ENCODE results near the gene SHH.

Gene SHH

GRCh38 chr7:155811895-155812761, at the start of gene SHH:
SHH (minus strand) TSS chr7:155812463; CDS start chr7:155812122, 341 bp downstream.
- no peak for DNase-seq (ENCODE audit: low spot score)
- no peak for FAIRE-seq

GRCh38 chr7:155861480-155861868, 49.2 kb upstream of the SHH start:
- FAIRE-seq = no peak
- DNase-seq (ENCODE audit: low spot score) = no peak

GRCh38 chr7:155860840-155861479, 48.7 kb upstream of the SHH start:
- FAIRE-seq = no peak
- peak; percentile 7 for DNase-seq (ENCODE audit: low spot score)

- FAIRE-seq (no peak), DNase-seq (ENCODE audit: low spot score) (no peak)
These were observed 48.2 kb upstream of the SHH start for GRCh38 chr7:155860461-155860839.

- DNase-seq (ENCODE audit: low spot score) (no peak), FAIRE-seq (no peak)
These were observed 46.3 kb upstream of the SHH start for GRCh38 chr7:155858521-155859061.

- FAIRE-seq = no peak
These were observed 44.9 kb upstream of the SHH start for GRCh38 chr7:155857141-155857540.

GRCh38 chr7:155856656-155857055, 44.4 kb upstream of the SHH start:
- FAIRE-seq (no peak), DNase-seq (ENCODE audit: low spot score) (no peak)

More at GRCh38 chr7:155857141-155857540, 44.9 kb upstream of the SHH start:
- no peak for DNase-seq (ENCODE audit: low spot score)

- FAIRE-seq = no peak
- no peak for DNase-seq (ENCODE audit: low spot score)
These were observed 40.4 kb upstream of the SHH start for GRCh38 chr7:155852426-155853301.

GRCh38 chr7:155851892-155852291, 39.6 kb upstream of the SHH start:
- FAIRE-seq (no peak), DNase-seq (ENCODE audit: low spot score) (no peak)

GRCh38 chr7:155850766-155851678, 38.8 kb upstream of the SHH start:
- no peak for FAIRE-seq
- no peak for DNase-seq (ENCODE audit: low spot score)

GRCh38 chr7:155850001-155850436, 37.8 kb upstream of the SHH start:
- FAIRE-seq (no peak), DNase-seq (ENCODE audit: low spot score) (no peak)

GRCh38 chr7:155848691-155849669, 36.7 kb upstream of the SHH start:
- DNase-seq (ENCODE audit: low spot score) (no peak), FAIRE-seq (no peak)

GRCh38 chr7:155847821-155848435, 35.7 kb upstream of the SHH start:
- FAIRE-seq (no peak), DNase-seq (ENCODE audit: low spot score) (no peak)

- DNase-seq (ENCODE audit: low spot score) = no peak
- FAIRE-seq = no peak
These were observed 34.7 kb upstream of the SHH start for GRCh38 chr7:155846936-155847335.

- DNase-seq (ENCODE audit: low spot score) (no peak), FAIRE-seq (no peak)
These were observed 33.9 kb upstream of the SHH start for GRCh38 chr7:155846156-155846555.

GRCh38 chr7:155845226-155845625, 33.0 kb upstream of the SHH start:
- DNase-seq (ENCODE audit: low spot score) (no peak), FAIRE-seq (no peak)

GRCh38 chr7:155844526-155844925, 32.3 kb upstream of the SHH start:
- FAIRE-seq = no peak
- DNase-seq (ENCODE audit: low spot score) = no peak

GRCh38 chr7:155844019-155844453, 31.8 kb upstream of the SHH start:
- FAIRE-seq (no peak), DNase-seq (ENCODE audit: low spot score) (no peak)
